NCI-H226 (cell line): ENCODE results near the gene KRTAP10-12.
"Not testable (repeated sequence)": the region's sequence is repeated elsewhere in the genome, so short reads cannot be mapped to it uniquely, and the experiment has no call there.

ENCODE experiments used
- DNase-seq: peaks from one replicate; pipeline ENCODE4 v3.0.0-alpha.2; 2015

KRTAP10-12 gene

DNA sequence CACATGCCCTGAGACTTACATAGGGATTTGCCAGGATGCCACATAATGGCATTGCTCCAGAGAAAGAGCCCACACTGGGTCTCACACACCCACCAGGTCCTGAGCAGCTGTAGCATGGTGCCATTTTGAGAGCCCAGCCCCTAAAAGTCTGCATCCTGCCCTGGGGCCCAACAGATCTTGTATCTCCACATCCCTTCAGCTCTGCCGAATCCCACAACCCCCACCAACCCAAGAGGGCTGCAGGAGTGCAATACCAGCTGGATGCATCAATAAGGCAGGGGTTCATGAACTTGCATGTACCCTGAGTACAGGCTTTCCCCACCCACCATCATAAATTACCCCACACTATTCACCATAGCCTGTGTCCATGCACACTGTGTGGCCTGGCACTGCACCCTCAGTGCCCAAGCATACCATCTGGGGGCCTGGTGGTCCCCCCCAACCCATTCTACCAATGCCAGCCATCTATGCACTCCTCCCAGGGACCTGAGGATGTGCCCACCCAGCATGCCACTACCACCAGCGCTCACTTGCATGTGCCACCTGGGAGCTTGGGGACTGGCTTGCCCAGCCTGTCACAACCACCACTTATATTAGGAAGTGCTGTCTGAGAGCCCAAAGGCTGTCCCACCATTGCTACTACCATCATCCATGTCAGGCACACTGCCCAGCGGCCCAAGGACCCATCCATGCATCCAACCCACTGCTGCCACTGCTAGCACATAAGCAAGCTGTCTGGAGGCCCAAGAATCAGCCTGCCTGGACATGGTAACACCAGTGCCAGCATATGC lies 26.1 kb upstream of the KRTAP10-12 start:
- no peak for DNase-seq

DNA sequence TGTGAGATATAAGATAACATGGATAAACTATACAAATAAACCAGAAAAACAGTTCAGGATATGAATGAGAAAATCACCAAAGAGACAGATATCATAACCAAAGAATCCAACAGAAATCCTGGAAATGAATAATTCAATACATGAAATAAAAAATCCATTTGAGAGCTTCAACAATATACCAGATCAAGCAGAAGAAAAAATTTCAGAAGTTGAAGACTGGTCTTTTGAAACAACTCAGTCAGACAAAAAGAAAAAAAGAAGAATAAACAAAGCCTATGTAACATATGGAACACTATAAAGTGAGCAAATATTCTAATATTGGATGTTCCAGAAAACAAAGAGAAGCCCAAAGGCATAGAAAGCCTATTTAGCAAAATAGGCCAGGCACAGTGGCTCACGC lies 25.1 kb upstream of the KRTAP10-12 start:
- DNase-seq: no peak

DNA sequence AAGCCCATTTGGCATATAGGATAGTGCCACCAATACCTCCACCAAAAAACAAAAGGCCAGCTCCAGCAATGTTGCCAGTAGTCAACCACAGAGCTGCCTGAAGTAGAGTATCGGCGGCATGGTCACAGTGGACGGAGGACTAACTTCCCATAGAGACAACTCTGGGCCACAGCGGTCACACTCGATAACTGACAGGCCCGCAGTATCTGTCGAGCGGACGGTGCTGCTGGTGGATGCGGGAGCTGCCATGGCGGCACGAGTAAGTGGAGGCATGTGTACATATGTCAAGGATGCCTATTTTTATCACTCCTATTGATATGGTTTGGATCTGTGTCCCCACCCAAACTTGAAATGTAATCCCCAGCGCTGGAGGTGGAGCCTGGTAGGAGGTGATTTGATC lies 19.1 kb upstream of the KRTAP10-12 start:
- DNase-seq: no peak

DNA sequence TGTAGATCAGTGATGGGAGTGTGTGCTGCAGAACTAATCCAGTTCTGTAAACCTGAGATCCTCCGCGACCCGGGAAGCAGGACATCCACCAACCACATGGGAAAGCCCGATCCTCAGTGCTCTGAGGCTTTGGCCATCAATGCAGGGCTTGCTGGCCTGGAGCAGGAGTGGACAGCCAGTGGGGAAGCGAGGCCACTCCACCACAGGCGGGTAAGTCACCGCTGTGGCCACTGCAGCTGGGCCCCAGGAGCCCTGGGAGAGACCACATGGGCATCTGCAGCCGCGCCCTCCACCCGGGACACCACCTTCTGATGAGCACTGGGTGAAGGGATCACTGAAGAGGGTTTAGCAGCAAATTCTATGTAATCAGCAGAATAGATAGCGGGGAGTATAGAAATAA lies 15.8 kb upstream of the KRTAP10-12 start:
- DNase-seq: no peak

DNA sequence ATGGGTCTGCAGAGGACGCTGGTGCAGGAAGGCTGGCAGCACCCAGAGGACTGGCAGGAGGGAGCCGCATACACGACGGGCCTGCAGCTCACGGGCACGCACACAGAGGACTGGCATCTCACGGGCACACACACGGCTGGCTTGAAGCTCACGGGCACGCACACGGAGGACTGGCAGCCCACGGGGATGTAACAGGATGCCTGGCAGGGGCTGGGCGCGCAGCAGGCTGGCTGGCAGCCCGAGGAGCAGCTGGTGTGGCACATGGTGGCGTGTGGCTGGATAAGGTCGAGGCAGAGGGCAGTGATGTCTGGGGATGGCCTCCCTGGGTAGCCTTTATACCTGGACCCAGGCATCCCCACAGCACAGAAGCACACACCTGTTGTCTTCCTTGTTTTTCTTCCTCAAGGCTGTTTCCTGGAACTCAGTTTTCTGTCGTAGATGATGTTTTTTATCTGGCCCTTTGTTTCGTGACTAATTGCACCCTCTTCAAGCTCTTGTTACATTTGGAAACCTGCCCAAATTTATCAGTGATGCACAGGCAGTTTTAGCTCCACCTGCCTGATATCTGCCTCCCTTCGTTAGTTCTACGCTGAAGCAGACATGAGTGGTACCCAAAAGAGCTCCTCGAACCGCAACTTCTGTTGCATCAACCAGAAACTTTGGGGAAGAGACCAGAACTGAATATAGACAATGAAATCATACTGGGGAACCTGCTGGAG lies 15.0 kb upstream of the KRTAP10-12 start, which contains the start of gene KRTAP12-1:
Gene KRTAP12-1 (minus strand): TSS at position 303 of the 719 bp plus-strand sequence. CDS start 40 bp downstream, at position 263.
- no peak for DNase-seq

DNA sequence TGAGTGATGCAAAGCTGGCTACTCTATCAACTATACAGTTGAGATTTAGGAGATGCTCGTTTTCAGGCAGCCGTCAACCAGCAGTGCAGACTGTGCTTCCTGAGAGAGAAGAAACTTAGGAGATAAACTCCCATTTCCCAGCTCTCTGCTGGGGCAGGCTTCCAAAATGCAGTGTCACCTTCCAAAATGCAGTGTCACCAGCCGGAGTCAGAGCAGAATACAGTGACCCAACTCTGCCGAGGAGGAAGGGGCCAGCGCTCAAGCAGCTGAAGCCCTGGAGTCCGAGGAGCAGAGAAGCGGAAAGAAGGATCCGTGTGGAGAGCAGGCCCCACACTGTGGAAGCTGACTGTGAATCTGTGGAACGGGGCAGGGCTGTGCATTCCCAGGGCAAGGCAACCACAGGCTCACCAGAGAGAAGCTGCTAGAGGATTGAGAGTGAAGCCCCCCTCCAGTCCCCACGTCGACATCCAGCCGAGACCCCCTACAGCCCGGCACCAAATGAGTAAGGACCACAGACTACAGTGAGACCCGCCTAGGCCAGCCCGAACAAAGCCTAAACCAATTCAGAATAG lies 14.3 kb upstream of the KRTAP10-12 start:
- no peak for DNase-seq

- DNase-seq: no peak
Observed at GRCh38 chr21:44684077-44684476, 12.9 kb upstream of the KRTAP10-12 start.

- DNase-seq: no peak
Observed at GRCh38 chr21:44684483-44684882, 12.5 kb upstream of the KRTAP10-12 start.

DNA sequence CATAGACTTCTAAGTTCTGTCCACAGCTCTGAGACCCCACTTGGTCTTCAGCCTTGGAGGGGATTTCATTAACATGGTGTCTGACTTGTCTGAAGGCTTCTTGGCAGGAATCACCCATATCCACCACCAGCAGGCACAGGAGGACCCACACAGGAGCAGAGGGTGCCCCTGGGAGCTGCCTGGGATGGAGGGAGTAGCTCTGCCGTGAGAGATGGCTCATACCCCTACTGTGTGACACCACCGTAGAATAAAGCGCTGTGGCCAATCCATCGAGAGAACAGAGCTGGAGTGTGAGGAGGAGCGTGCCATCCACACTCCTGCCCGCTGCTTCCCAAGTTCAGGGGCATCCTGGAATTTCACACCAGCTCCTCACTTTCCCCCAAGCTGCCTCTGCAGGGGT lies 11.9 kb upstream of the KRTAP10-12 start:
- not testable (repeated sequence) for DNase-seq

DNA sequence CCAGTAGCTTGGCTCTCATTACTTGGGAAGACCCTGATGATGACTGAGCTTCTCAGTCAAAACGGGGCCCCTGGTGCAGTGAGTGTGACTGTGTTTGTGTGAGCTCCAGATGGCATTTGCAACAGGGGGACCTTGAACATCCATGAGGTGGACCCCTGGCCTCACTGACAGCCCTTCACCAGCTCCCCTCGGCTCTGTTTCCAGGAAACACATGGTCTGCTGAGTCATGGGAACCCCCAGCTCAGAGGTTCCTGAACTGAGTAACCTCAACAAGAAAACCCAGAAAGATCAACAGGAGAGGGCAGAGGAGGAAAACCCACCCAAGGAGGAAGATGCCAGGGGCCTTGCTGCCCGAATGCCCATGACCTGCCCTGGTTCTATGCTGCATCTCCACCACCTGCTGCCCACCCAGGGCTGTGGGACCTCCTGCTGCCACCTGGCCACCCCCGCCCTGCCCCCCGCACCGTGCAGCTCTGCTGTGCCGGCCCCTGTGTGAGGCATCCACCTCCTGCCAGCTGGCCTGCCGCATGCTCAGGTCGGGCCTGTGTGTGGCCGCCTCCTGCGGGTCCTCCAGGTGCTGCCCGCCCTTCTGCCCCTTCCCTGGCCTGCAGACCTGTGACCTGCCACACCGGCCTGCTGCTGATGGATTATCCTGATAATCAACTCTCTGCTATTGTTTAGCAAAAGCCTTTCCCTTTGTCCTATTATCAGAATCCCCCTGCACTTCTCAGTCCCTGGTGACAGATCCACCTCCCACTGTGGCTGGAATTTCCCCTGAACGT lies 10.8 kb upstream of the KRTAP10-12 start:
- no peak for DNase-seq

- DNase-seq: no peak
Observed at GRCh38 chr21:44686843-44687561, 10.0 kb upstream of the KRTAP10-12 start.

DNA sequence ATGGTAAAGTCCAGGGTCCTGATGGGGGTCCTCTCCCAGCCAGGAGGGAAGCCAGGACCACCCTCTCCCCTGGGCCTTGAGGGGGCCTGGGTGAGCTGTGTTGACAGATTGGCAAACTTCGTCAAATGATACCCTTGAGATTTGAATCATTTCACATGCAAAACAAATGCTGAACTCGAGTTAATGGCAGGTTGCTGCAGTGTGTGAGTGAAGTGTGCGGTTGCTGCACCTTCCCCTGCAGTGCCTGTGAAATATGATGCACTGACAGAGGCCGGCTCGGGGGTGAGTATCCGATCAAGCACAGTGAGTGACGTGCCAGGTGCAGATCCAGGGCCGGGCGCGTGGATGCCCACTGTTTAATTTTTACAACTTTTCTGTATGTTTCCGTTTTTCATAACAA lies 9.3 kb upstream of the KRTAP10-12 start:
- no peak for DNase-seq

GRCh38 chr21:44689740-44690139 lies 7.2 kb upstream of the KRTAP10-12 start:
- not testable (repeated sequence) for DNase-seq

- DNase-seq: no peak
Observed at GRCh38 chr21:44691686-44692085, 5.3 kb upstream of the KRTAP10-12 start.

DNA sequence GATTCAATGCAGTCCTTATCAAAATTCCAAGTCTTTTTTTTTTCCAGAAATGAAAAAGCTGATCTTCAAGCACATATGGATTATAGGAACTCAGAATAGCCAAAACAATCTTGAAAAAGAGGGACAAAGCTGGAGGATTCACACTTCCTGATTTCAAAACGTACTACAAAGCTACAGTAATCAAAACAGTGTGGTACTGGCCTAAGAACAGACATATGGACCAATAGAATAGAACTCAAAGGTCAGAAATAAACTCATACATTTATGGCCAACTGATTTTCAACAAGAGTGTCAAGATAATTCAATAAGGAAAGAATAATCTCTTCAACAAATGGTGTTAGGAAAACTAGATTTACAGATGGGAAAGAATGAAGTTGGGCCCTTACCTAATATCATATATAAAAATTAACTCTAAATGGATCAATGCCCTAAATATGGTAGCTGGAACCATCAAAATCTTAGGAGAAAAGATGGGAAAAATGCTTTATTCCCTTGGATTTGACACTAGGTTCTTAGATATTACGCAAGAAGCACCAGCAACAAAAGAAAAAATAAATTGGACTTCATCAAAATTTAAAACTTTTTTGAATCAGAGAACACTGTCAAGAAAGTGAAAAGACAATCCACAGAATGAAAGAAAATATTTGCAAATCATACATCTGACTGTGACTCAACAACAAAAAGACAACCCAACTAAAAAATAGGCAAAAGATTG lies 4.0 kb upstream of the KRTAP10-12 start:
- no peak for DNase-seq

GRCh38 chr21:44694776-44695175 lies 2.2 kb upstream of the KRTAP10-12 start:
- DNase-seq: no peak

DNA sequence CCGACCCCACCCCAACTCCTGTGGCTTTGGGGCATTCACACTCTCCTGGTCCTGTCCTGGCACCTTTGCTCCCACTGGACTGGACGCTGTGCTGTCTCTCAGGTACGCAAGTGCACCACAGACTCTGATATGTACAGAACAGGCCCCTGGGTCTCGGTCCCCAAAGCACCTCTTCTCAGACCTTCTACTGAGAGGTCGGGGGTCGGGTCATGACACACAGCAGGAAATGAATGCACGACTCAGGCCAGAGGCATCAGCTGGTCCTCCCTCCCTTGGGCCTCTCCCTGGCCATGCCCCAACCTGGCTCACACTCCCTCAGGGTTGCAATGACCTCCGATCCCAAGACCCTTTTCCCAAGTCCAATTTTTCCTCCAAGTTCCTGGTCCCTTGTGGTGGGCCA lies 1.8 kb upstream of the KRTAP10-12 start:
- no peak for DNase-seq

- no peak for DNase-seq
Observed at GRCh38 chr21:44695641-44696040, 1.3 kb upstream of the KRTAP10-12 start.

- DNase-seq: no peak
Observed at GRCh38 chr21:44696572-44696971, 400 bp upstream of the KRTAP10-12 start.

GRCh38 chr21:44697811-44698734 lies 1.1 kb downstream of the KRTAP10-12 start:
- DNase-seq: no peak
